Naive B cell (primary cell): ENCODE results near the gene C13orf46. TPM values are rescaled to one million over a fixed set of nuclear protein-coding genes. Genes with fewer than 3 reads are reported as not detected.

Source experiments
- ATAC-seq, 2 donors: fragments of 150-1000 bp; cut with Tn5 transposase; 2 replicates each; pipeline ENCODE4 v1.10.0; 2021; ENCODE audit warnings: low read depth in 2 of 2, mild to moderate bottlenecking in 2 of 2, moderate library complexity in 2 of 2
- DNase-seq: peaks from one replicate; pipeline ENCODE4 v3.0.0; 2022
- H3K27ac Mint-ChIP-seq, 6 donors: one replicate each; pipeline ENCODE4 v1.8.0; 2020 to 2022; ENCODE audit warnings: mild to moderate bottlenecking in 6 of 6, mixed read lengths in 6 of 6, moderate library complexity in 5 of 6, inconsistent platforms in 2 of 6
- H3K27me3 Mint-ChIP-seq, 3 donors: one replicate each; pipeline ENCODE4 v1.8.0; 2021 to 2022; ENCODE audit warnings: mixed read lengths in 3 of 3, mild to moderate bottlenecking in 1 of 3
- H3K36me3 Mint-ChIP-seq, 2 donors: one replicate each; pipeline ENCODE4 v1.8.0; 2020 to 2022; ENCODE audit warnings: mixed read lengths in 2 of 2, inconsistent platforms in 1 of 2, mild to moderate bottlenecking in 1 of 2
- H3K4me1 Mint-ChIP-seq, 3 donors: one replicate each; pipeline ENCODE4 v1.8.0; 2020 to 2022; ENCODE audit warnings: mixed read lengths in 3 of 3, inconsistent platforms in 1 of 3, mild to moderate bottlenecking in 1 of 3, moderate library complexity in 1 of 3
- H3K4me3 Mint-ChIP-seq, 8 donors: one replicate each; pipeline ENCODE4 v1.8.0; 2020 to 2022; ENCODE audit warnings: mild to moderate bottlenecking in 8 of 8, mixed read lengths in 8 of 8, moderate library complexity in 8 of 8, inconsistent platforms in 2 of 8
- H3K9me3 Mint-ChIP-seq, 7 donors: one replicate each; pipeline ENCODE4 v1.8.0; 2020 to 2022; ENCODE audit warnings: mixed read lengths in 7 of 7, mild to moderate bottlenecking in 5 of 7, inconsistent platforms in 2 of 7, moderate library complexity in 1 of 7
- polyA plus RNA-seq, 6 donors: library from polyadenylated mRNA; unstranded; fragments of 300-500 nt; fragmentation: Illumina TruSeq; gene quantifications; one replicate each; pipeline ENCODE4 v1.2.3, GENCODE V29; 2021; ENCODE audit warnings: low read depth in 6 of 6

Gene C13orf46
- polyA plus RNA-seq, 6 donors from 2014 or later, result 0.19 to 0.52 (median 0.36) TPM; not detected in 2

- Mint-ChIP-seq H3K27me3 (peaks cover 7 to 40% (median 25%) of the 10 kb centered on the region in 3 donors), H3K9me3 (no peaks in the 10 kb centered on the region), H3K4me1 (no peaks in the 10 kb centered on the region), H3K4me3 (no peak overlapping the region), H3K27ac (no peak overlapping the region), H3K36me3 (no peaks in the 10 kb centered on the region)
- no peak for ATAC-seq
- no peak for DNase-seq
Measured at GRCh38 chr13:113928685-113929627, 44.9 kb downstream of the C13orf46 start.

GRCh38 chr13:113927661-113928581 lies 46.0 kb downstream of the C13orf46 start:
- Mint-ChIP-seq H3K27ac (no peak overlapping the region), H3K4me3 (peak overlapping the region in 1 of 8 donors; percentile 35), H3K9me3 (no peaks in the 10 kb centered on the region), H3K36me3 (no peaks in the 10 kb centered on the region), H3K27me3 (peaks cover 7 to 38% (median 28%) of the 10 kb centered on the region in 3 donors), H3K4me1 (no peaks in the 10 kb centered on the region)
- no peak for DNase-seq
- ATAC-seq, result no peak

DNA sequence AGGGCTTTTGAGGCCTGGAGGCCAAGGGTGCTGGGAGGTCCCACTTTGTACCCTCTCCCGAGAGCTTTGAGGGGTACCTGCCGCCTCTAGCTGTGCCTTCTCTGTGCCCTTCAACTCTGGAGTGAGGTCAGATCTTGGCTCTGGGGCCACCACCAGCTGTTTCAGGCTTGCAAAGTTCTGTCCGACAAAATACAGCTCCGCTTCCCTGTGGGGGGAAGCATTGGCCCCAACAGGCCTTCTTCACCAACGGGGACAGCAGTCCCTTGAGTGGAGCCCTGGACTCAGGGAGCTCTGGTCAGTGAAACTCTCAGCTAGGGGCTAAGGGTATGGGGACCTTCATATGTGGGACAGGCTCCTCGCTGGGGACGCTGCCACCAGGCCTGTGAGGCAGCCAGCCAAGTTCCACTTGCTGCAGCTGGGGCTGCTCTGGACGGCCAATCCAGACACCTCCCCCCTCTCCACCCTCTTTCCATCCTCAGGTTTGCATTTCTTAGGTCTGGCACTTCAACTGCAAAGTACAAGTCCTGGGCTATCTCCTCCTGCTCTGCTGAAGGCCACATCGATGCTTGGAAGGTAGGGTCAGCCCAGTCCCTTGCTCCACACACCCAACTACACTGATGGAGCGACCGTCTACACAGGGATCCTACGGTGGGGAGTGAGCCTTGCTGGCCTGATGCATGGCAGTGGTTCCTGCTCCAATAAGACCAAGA lies 46.8 kb downstream of the C13orf46 start:
- H3K27me3 Mint-ChIP-seq, result peaks cover 9 to 39% (median 28%) of the 10 kb centered on the region in 3 donors
- ATAC-seq (no peak), DNase-seq (no peak)
- peaks cover 0 to 5% of the 10 kb centered on the region in 2 donors for H3K36me3 Mint-ChIP-seq
- H3K4me1 Mint-ChIP-seq, result no peaks in the 10 kb centered on the region
- peaks cover 0 to 6% (median 3%) of the 10 kb centered on the region in 7 donors for H3K9me3 Mint-ChIP-seq
- H3K27ac Mint-ChIP-seq, result no peak overlapping the region
- no peak overlapping the region for H3K4me3 Mint-ChIP-seq

DNA sequence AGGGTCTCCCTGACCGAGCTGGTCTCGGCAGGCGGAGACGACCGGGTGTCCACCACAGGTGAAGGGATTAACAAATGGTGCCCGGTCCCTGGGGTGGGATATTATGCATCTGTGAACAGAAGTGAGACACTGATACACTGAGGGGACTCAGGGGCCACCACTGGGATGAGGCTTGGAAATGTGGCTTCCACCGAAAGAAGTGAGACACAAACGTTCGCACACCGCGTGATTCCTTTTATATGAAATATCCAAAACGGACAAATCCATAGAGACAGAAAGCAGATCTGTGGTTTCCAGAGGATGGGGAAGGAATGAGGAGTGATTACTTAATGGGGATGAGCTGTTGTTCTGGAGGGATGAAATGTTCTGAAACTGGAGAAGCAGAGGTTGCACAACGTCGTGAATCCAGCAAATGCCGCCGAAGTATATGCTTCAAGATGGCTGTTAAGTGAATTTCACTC lies 47.5 kb downstream of the C13orf46 start:
- DNase-seq (no peak), ATAC-seq (no peak)
- Mint-ChIP-seq H3K36me3 (peaks cover 7 to 13% of the 10 kb centered on the region in 2 donors), H3K4me3 (no peak overlapping the region), H3K27me3 (peaks cover 10 to 43% (median 36%) of the 10 kb centered on the region in 3 donors), H3K9me3 (peaks cover 5 to 14% (median 10%) of the 10 kb centered on the region in 7 donors), H3K4me1 (no peaks in the 10 kb centered on the region), H3K27ac (no peak overlapping the region)

- peaks cover 7 to 13% of the 10 kb centered on the region in 2 donors for H3K36me3 Mint-ChIP-seq
- no peak overlapping the region for H3K27ac Mint-ChIP-seq
Measured at GRCh38 chr13:113924184-113924901, 49.5 kb downstream of the C13orf46 start.

DNA sequence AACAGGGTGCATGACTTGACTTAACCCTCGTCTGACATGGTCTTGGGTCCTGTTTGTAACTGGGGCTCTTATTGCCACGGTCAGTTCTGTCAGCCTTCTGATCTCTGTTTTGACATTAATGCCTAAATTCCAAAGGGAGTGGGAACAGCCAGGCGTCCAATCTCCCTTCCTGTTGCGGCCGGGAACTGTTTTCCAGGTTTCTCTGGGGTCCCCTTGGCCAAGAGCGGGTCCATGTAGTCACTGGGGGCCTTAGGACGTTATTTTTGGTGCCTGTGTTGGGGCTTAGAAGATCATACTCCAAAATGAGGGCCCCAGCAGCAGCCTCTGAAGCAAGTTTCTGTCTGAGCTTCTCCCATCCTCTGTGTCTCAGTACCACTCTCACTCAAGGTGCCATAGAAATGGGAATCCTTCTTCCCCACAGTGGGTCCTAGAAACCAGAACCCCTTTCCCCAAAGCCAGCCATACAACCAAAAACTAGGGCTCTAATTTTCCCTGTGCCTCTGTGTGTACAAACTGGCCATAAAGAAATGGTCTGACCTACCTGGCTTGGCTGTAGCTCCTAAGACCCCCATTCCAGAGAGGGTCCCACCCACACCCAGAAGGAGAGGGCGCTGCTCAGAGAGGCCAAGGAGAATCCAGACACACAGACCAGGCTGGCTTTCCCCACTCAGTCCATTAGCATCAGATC lies 50.4 kb downstream of the C13orf46 start:
- Mint-ChIP-seq H3K27me3 (peaks cover 16 to 44% (median 40%) of the 10 kb centered on the region in 3 donors), H3K36me3 (peaks cover 7 to 13% of the 10 kb centered on the region in 2 donors), H3K4me3 (peak overlapping the region in 1 of 8 donors; percentile 2), H3K9me3 (peaks cover 6 to 18% (median 10%) of the 10 kb centered on the region in 7 donors), H3K4me1 (no peaks in the 10 kb centered on the region), H3K27ac (no peak overlapping the region)
- no peak for ATAC-seq
- DNase-seq, result no peak

More at GRCh38 chr13:113924184-113924901, 49.5 kb downstream of the C13orf46 start:
- Mint-ChIP-seq H3K9me3 (peaks cover 6 to 18% (median 10%) of the 10 kb centered on the region in 7 donors), H3K27me3 (peaks cover 16 to 44% (median 40%) of the 10 kb centered on the region in 3 donors), H3K4me1 (no peaks in the 10 kb centered on the region), H3K4me3 (no peak overlapping the region)
- no peak for ATAC-seq
- no peak for DNase-seq

- ATAC-seq, result no peak
- DNase-seq, result no peak
- Mint-ChIP-seq H3K4me3 (no peak overlapping the region), H3K9me3 (peaks cover 6 to 18% (median 10%) of the 10 kb centered on the region in 7 donors), H3K27me3 (peaks cover 16 to 44% (median 42%) of the 10 kb centered on the region in 3 donors), H3K4me1 (no peaks in the 10 kb centered on the region), H3K27ac (no peak overlapping the region), H3K36me3 (peaks cover 7 to 13% of the 10 kb centered on the region in 2 donors)
Measured at GRCh38 chr13:113922412-113923118, 51.3 kb downstream of the C13orf46 start.

GRCh38 chr13:113921763-113922162 lies 52.1 kb downstream of the C13orf46 start:
- H3K27ac Mint-ChIP-seq, result no peak overlapping the region
- no peak overlapping the region for H3K4me3 Mint-ChIP-seq
- ATAC-seq (no peak), DNase-seq (no peak)
- H3K27me3 Mint-ChIP-seq, result peaks cover 16 to 37% (median 36%) of the 10 kb centered on the region in 3 donors
- H3K36me3 Mint-ChIP-seq, result peaks cover 7 to 13% of the 10 kb centered on the region in 2 donors
- peaks cover 6 to 18% (median 10%) of the 10 kb centered on the region in 7 donors for H3K9me3 Mint-ChIP-seq
- no peaks in the 10 kb centered on the region for H3K4me1 Mint-ChIP-seq

DNA sequence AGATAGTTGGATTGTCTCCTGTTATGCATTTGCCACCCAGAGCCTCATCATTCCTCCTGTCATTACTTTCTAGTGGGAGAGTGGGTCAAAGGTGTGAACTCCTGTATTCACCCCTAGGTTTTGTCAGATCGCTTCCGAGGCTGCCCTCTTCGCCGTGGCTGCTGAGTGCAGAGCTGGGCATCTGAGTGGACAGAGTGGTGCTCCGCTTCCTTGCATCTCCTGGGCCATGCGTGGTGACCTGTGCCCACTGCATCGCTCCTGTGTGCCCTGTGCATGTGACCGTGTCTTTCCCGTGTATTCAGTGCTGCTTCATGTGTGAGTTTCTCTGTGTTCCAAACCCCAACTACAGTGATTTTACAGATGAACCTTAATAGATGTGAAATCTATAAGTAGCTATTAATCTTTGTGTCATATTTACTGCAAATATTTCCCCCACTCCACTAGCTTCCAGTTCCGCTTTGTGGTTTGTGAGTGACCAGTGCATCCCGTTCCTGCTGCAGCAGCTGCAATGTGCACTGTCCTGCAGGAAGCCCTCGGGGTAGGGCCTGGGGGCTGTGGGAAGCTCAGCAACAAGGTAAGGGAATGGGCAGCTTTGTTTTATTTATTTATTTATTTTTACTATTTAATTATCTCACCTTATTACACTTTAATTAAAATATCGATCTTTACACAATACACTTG lies 53.1 kb downstream of the C13orf46 start:
- Mint-ChIP-seq H3K27me3 (peaks cover 22 to 40% (median 38%) of the 10 kb centered on the region in 3 donors), H3K4me3 (no peak overlapping the region), H3K36me3 (peaks cover 7 to 13% of the 10 kb centered on the region in 2 donors), H3K9me3 (peaks cover 6 to 18% (median 10%) of the 10 kb centered on the region in 7 donors), H3K4me1 (no peaks in the 10 kb centered on the region), H3K27ac (peak overlapping the region in 3 of 6 donors; percentile 26 to 79 (median 67))
- no peak for ATAC-seq
- no peak for DNase-seq

- Mint-ChIP-seq H3K4me3 (no peak overlapping the region), H3K4me1 (no peaks in the 10 kb centered on the region), H3K36me3 (peaks cover 7 to 13% of the 10 kb centered on the region in 2 donors), H3K9me3 (peaks cover 6 to 18% (median 10%) of the 10 kb centered on the region in 7 donors), H3K27me3 (peaks cover 22 to 34% (median 32%) of the 10 kb centered on the region in 3 donors), H3K27ac (peak overlapping the region in 1 of 6 donors; percentile 67)
- no peak for DNase-seq
- no peak for ATAC-seq
Measured at GRCh38 chr13:113919761-113920559, 53.9 kb downstream of the C13orf46 start.
